Endothelial cell (in vitro differentiated cells): Measurements from ENCODE around the gene DHX9. TPM values are rescaled to one million over a fixed set of nuclear protein-coding genes. Genes with fewer than 3 reads are reported as not detected.

Source experiments
- DNase-seq: peaks from one replicate; pipeline ENCODE4 v3.0.0; 2021; ENCODE audit warnings: low spot score
- H3K27ac Mint-ChIP-seq: one replicate; pipeline ENCODE4 v1.8.0; 2021; ENCODE audit warnings: mixed read lengths, inconsistent platforms; ENCODE audit not compliant: unreplicated experiment
- H3K27me3 Mint-ChIP-seq: one replicate; pipeline ENCODE4 v1.8.0; 2021; ENCODE audit warnings: mild to moderate bottlenecking, moderate library complexity, mixed read lengths, inconsistent platforms; ENCODE audit not compliant: unreplicated experiment
- H3K36me3 Mint-ChIP-seq: one replicate; pipeline ENCODE4 v1.8.0; 2021; ENCODE audit warnings: mild to moderate bottlenecking, low read depth, mixed read lengths, inconsistent platforms; ENCODE audit not compliant: unreplicated experiment
- H3K4me1 Mint-ChIP-seq: one replicate; pipeline ENCODE4 v1.8.0; 2021; ENCODE audit warnings: mild to moderate bottlenecking, mixed read lengths, inconsistent platforms; ENCODE audit not compliant: unreplicated experiment
- H3K4me3 Mint-ChIP-seq: one replicate; pipeline ENCODE4 v1.8.0; 2021; ENCODE audit warnings: mild to moderate bottlenecking, mixed read lengths, inconsistent platforms; ENCODE audit not compliant: unreplicated experiment
- H3K9me3 Mint-ChIP-seq: one replicate; pipeline ENCODE4 v1.8.0; 2021; ENCODE audit warnings: mixed read lengths, inconsistent platforms; ENCODE audit not compliant: unreplicated experiment
- CTCF ChIP-seq: fragments of 200-600 bp; sonication (generic); IDR thresholded peaks from one replicate; pipeline ENCODE4 v1.5.0; 2021; ENCODE audit warnings: antibody characterized with exemption; ENCODE audit not compliant: unreplicated experiment
- total RNA-seq: library from RNA; stranded (reverse); fragmentation: NEBNext Ultra II Directional; extraction: Animal tissue kit (Norgen Biotek cat#: 25700); gene quantifications from one replicate; pipeline ENCODE4 v1.2.1, GENCODE V29; 2021; ENCODE audit not compliant: unreplicated experiment

DHX9 gene
- total RNA-seq, 1 donor from 2014 or later, result 182 TPM

- H3K4me1 Mint-ChIP-seq, result no peaks in the 10 kb centered on the region
- H3K27ac Mint-ChIP-seq, result no peak overlapping the region
- H3K9me3 Mint-ChIP-seq, result no peaks in the 10 kb centered on the region
- no peak for DNase-seq
- H3K4me3 Mint-ChIP-seq, result no peak overlapping the region
- no peaks in the 10 kb centered on the region for H3K27me3 Mint-ChIP-seq
- no peak for TF ChIP-seq CTCF
- H3K36me3 Mint-ChIP-seq, result peaks cover 39% of the 10 kb centered on the region
Measured at GRCh38 chr1:182867861-182868260, 28.7 kb downstream of the DHX9 start.

- Mint-ChIP-seq H3K36me3 (peaks cover 45% of the 10 kb centered on the region), H3K27ac (peak overlapping the region; percentile 28)
Measured at GRCh38 chr1:182869241-182869666, 30.1 kb downstream of the DHX9 start.

GRCh38 chr1:182872881-182873280 is 33.7 kb downstream of the DHX9 start:
- Mint-ChIP-seq H3K4me3 (no peak overlapping the region), H3K9me3 (no peaks in the 10 kb centered on the region), H3K27ac (no peak overlapping the region), H3K4me1 (no peaks in the 10 kb centered on the region), H3K27me3 (no peaks in the 10 kb centered on the region), H3K36me3 (peaks cover 50% of the 10 kb centered on the region)
- TF ChIP-seq CTCF, result no peak
- no peak for DNase-seq

More at GRCh38 chr1:182869241-182869666, 30.1 kb downstream of the DHX9 start:
- no peaks in the 10 kb centered on the region for H3K27me3 Mint-ChIP-seq
- DNase-seq, result peak; percentile 26
- H3K4me1 Mint-ChIP-seq, result no peaks in the 10 kb centered on the region
- TF ChIP-seq CTCF, result no peak
- H3K9me3 Mint-ChIP-seq, result no peaks in the 10 kb centered on the region
- no peak overlapping the region for H3K4me3 Mint-ChIP-seq

- DNase-seq, result no peak
- H3K27ac Mint-ChIP-seq, result no peak overlapping the region
- no peak overlapping the region for H3K4me3 Mint-ChIP-seq
- H3K36me3 Mint-ChIP-seq, result peaks cover 59% of the 10 kb centered on the region
- no peak for TF ChIP-seq CTCF
- no peaks in the 10 kb centered on the region for H3K9me3 Mint-ChIP-seq
- H3K4me1 Mint-ChIP-seq, result no peaks in the 10 kb centered on the region
- no peaks in the 10 kb centered on the region for H3K27me3 Mint-ChIP-seq
Measured at GRCh38 chr1:182875889-182876288, 36.7 kb downstream of the DHX9 start.

GRCh38 chr1:182877331-182877730 is 38.2 kb downstream of the DHX9 start:
- H3K9me3 Mint-ChIP-seq, result no peaks in the 10 kb centered on the region
- H3K27me3 Mint-ChIP-seq, result no peaks in the 10 kb centered on the region
- no peaks in the 10 kb centered on the region for H3K4me1 Mint-ChIP-seq
- peaks cover 63% of the 10 kb centered on the region for H3K36me3 Mint-ChIP-seq
- H3K4me3 Mint-ChIP-seq, result no peak overlapping the region
- no peak for TF ChIP-seq CTCF
- no peak for DNase-seq
- no peak overlapping the region for H3K27ac Mint-ChIP-seq
